SU-DHL-6 (cell line): ENCODE measurements around the gene IL17REL.

Experiments used
- H2AFZ ChIP-seq: fragments of 200-600 bp; sonication (generic); 2 replicates; pipeline ENCODE4 v1.6.1; 2014; ENCODE audit warnings: low read depth, mild to moderate bottlenecking, moderate library complexity, mixed read lengths, antibody characterized with exemption, low read length; ENCODE audit not compliant: severe bottlenecking
- H3F3A ChIP-seq: fragments of 200-600 bp; shearing (Covaris generic); 2 replicates; pipeline ENCODE4 v1.6.0; 2016; ENCODE audit warnings: antibody characterized with exemption, mild to moderate bottlenecking; ENCODE audit not compliant: insufficient read depth
- H3K27ac ChIP-seq: fragments of 200-600 bp; sonication (generic); 2 replicates; pipeline ENCODE4 v1.5.1; 2016; ENCODE audit warnings: low read depth, mild to moderate bottlenecking, low read length, moderate library complexity, mixed read lengths
- H3K27me3 ChIP-seq: fragments of 200-600 bp; sonication (generic), shearing (Covaris generic); 2 replicates; pipeline ENCODE4 v1.6.0; 2014; ENCODE audit warnings: mild to moderate bottlenecking, low read length
- H3K36me3 ChIP-seq: fragments of 200-600 bp; sonication (generic); 2 replicates; pipeline ENCODE4 v1.6.1; 2014; ENCODE audit warnings: mild to moderate bottlenecking, low read length, mixed read lengths
- H3K4me2 ChIP-seq: fragments of 300-600, 200-600 bp; shearing (Covaris generic), sonication (generic); 2 replicates; pipeline ENCODE4 v1.6.0; 2014; ENCODE audit warnings: low read length, low read depth, mild to moderate bottlenecking; ENCODE audit not compliant: poor library complexity, severe bottlenecking
- H3K4me3 ChIP-seq: fragments of 200-600 bp; sonication (generic); 2 replicates; pipeline ENCODE4 v1.5.1; 2014; ENCODE audit warnings: antibody characterized with exemption, low read length, mild to moderate bottlenecking, mixed read lengths; ENCODE audit not compliant: insufficient read depth, poor library complexity, severe bottlenecking
- H3K79me2 ChIP-seq: fragments of 200-600 bp; sonication (generic); 2 replicates; pipeline ENCODE4 v1.6.1; 2014; ENCODE audit warnings: mild to moderate bottlenecking, low read length, moderate library complexity; ENCODE audit not compliant: insufficient read depth
- H3K9ac ChIP-seq: fragments of 200-600 bp; sonication (generic); 2 replicates; pipeline ENCODE4 v1.7.0; 2014; ENCODE audit warnings: mild to moderate bottlenecking, low read length
- H3K9me2 ChIP-seq: fragments of 200-600 bp; sonication (generic); replicated peaks from 2 replicates; pipeline ENCODE4 v1.6.1; 2014; ENCODE audit warnings: low read length; ENCODE audit not compliant: insufficient read depth
- H3K9me3 ChIP-seq: fragments of 200-600 bp; sonication (generic); 2 replicates; pipeline ENCODE4 v1.6.1; 2014; ENCODE audit warnings: low read length, mixed read lengths; ENCODE audit not compliant: insufficient read depth
- H4K20me1 ChIP-seq: fragments of 200-600 bp; sonication (generic); 2 replicates; pipeline ENCODE4 v1.6.1; 2014; ENCODE audit warnings: low read depth, mild to moderate bottlenecking, antibody characterized with exemption, low read length, moderate library complexity, mixed read lengths
- EZH2phosphoT487 ChIP-seq: fragments of 200-600 bp; sonication (generic), shearing (Covaris generic); conservative IDR thresholded peaks from 2 replicates; pipeline ENCODE4 v1.6.1; 2018; ENCODE audit warnings: mild to moderate bottlenecking, antibody characterized with exemption, low read length, moderate library complexity, mixed read lengths
- TF ChIP-seq, protein P1 (sequence below): fragments of 200-600 bp; sonication (generic); IDR thresholded peaks from one replicate; pipeline ENCODE4 v1.5.1; 2017; ENCODE audit warnings: antibody characterized with exemption, mild to moderate bottlenecking, low read length, moderate library complexity; ENCODE audit not compliant: insufficient read depth, poor library complexity, severe bottlenecking

Gene IL17REL

DNA sequence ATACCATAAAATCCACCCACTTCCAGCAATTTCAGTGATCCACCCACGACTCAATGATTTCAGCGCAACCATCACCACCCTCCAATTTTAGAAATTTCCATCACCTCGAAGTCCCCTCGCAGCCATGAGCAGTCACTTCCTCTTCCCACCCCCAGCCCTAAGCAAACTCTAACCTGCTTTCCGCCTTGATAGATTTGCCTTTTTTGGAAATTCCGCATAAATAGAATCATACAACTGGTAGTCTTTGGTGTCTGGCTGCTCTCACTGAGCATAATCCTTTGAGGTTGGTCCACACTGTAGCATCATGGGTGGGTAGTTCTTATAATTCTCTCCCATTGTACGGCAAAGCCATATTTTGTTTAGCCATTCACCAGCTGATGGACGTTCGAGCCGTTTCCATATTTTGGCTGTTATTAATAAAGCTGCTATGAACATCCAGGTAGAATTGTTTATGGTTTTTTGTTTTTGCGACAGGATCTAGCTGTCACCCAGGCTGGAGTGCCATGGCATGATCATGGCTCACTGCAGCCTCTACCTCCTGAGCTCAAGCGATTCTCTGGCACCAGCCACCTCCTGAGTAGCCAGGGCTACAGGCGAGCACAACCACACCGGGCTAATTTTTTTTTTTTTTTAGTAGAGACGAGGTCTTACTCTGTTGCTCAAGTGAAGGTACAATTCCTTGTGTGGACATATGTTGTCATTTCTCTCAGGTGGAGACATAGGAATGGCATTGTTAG is 36.0 kb downstream of the IL17REL start:
- Histone ChIP-seq H4K20me1 (no peaks in the 10 kb centered on the region), H3K27me3 (no peaks in the 10 kb centered on the region), H3K4me3 (no peak overlapping the region), H3K4me2 (no peak overlapping the region), H3K27ac (peak overlapping the region; percentile 6; the same call in 1 of the 2 replicates), H2AFZ (no peak overlapping the region), H3F3A (peaks cover 15% of the 10 kb centered on the region), H3K9me2 (no peaks in the 10 kb centered on the region), H3K79me2 (no peaks in the 10 kb centered on the region), H3K36me3 (no peaks in the 10 kb centered on the region), H3K9ac (no peak overlapping the region), H3K9me3 (no peaks in the 10 kb centered on the region)
- TF ChIP-seq, protein P1, sequence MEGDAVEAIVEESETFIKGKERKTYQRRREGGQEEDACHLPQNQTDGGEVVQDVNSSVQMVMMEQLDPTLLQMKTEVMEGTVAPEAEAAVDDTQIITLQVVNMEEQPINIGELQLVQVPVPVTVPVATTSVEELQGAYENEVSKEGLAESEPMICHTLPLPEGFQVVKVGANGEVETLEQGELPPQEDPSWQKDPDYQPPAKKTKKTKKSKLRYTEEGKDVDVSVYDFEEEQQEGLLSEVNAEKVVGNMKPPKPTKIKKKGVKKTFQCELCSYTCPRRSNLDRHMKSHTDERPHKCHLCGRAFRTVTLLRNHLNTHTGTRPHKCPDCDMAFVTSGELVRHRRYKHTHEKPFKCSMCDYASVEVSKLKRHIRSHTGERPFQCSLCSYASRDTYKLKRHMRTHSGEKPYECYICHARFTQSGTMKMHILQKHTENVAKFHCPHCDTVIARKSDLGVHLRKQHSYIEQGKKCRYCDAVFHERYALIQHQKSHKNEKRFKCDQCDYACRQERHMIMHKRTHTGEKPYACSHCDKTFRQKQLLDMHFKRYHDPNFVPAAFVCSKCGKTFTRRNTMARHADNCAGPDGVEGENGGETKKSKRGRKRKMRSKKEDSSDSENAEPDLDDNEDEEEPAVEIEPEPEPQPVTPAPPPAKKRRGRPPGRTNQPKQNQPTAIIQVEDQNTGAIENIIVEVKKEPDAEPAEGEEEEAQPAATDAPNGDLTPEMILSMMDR: no peak
- TF ChIP-seq EZH2phosphoT487: no peak

DNA sequence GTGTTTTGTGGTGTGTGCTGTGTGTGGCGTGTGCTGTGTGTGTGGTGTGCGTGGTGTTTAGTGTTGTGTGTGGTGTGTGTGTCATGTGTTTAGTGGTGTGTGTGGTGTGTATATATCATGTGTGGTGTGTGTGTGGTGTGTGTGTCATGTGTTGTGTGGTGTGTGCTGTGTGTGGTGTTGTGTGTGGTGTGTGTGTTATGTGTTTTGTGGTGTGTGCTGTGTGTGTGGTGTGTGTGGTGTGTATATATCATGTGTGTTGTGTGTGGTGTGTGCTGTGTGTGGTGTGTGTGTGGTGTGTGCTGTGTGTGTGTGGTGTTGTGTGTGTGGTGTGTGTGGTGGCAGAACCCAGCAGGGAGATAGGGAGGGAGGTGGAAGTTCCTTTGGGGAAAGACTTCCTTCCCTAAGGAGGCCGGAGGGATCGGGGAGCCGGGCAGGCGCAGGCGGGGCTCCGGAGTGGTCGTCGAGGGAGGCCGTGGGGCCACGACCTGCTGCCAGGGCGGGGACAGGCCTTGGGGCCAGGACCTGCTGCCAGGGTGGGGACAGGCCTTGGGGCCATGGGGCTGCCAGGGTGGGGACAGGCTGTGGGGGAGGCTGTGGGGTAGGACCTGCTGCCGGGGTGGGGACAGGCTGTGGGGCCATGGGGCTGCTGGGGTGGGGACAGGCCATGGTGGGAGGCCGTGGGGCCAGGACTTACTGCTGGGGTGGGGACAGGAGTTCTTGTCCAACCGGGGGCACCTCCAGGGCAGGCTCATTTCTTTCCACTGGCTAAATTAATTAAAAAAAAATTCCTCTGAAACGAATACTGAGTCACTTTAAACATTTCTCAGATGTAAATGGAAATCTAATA is 36.8 kb downstream of the IL17REL start:
- Histone ChIP-seq H3K9me2 (no peaks in the 10 kb centered on the region), H3K36me3 (no peaks in the 10 kb centered on the region), H3K9ac (no peak overlapping the region), H2AFZ (no peak overlapping the region), H4K20me1 (no peaks in the 10 kb centered on the region), H3K4me3 (no peak overlapping the region), H3K79me2 (no peaks in the 10 kb centered on the region), H3K4me2 (no peak overlapping the region), H3K9me3 (no peaks in the 10 kb centered on the region), H3K27me3 (no peaks in the 10 kb centered on the region), H3K27ac (peak overlapping the region; percentile 6; the same call in 1 of the 2 replicates), H3F3A (peaks cover 15% of the 10 kb centered on the region)
- TF ChIP-seq EZH2phosphoT487: no peak
- TF ChIP-seq, protein P1: no peak

DNA sequence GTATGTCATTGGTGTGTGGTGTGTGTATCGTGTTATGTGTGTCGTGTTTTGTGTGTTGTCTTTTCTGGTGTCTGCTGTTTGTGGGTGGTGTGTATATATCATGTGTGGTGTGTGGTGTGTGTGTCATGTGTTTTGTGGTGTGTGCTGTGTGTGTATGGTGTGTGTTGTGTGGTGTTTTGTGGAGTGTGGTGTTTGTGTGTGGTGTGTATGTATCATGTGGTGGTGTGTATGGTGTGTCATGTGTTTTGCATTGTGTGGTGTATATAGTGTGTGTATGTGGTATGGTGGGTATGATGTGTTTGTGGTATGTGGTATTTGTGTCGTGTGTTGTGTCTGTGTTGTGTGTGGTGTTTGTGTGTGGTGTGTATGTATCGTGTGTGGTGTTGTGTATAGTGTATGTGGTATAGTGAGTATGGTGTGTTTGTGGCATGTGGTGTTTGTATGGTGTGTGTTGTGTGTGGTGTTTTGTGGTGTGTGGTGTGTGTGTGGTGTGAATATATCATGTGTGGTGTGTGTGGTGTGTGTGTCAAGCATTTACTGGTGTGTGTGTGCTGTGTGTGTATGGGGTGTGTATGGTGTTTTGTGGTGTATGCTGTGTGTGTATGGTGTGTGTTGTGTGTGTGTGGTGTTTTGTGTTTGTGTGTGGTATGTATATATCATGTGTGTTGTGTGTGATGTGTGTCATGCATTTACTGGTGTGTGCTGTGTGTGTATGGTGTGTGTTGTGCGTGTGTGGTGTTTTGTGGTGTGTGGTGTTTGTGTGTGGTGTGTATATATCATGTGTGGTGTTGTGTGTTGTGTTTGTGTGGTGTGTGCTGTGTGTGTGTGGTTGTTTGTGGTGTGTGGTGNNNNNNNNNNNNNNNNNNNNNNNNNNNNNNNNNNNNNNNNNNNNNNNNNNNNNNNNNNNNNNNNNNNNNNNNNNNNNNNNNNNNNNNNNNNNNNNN is 39.3 kb downstream of the IL17REL start:
- Histone ChIP-seq H3K9ac (no peak overlapping the region), H3K36me3 (no peaks in the 10 kb centered on the region), H4K20me1 (no peaks in the 10 kb centered on the region), H3K9me3 (no peaks in the 10 kb centered on the region), H3K27me3 (no peaks in the 10 kb centered on the region), H3K79me2 (no peaks in the 10 kb centered on the region), H3K9me2 (no peaks in the 10 kb centered on the region), H3K4me3 (no peak overlapping the region), H3F3A (peaks cover 19% of the 10 kb centered on the region), H2AFZ (no peak overlapping the region), H3K4me2 (no peak overlapping the region), H3K27ac (no peak overlapping the region)
- TF ChIP-seq, protein P1: no peak
- TF ChIP-seq EZH2phosphoT487: no peak
